Neural cell (in vitro differentiated cells): Measurements from ENCODE around the gene SGK2. TPM values are rescaled to one million over a fixed set of nuclear protein-coding genes. Genes with fewer than 3 reads are reported as not detected.

Experiments used
- H2AFZ ChIP-seq: fragments of 200-600, 300-800 bp; sonication (generic), shearing (Covaris generic); 2 replicates; pipeline ENCODE4 v1.6.0; 2014; ENCODE audit warnings: low read depth, mild to moderate bottlenecking, antibody characterized with exemption, low read length, moderate library complexity
- H3F3A ChIP-seq: fragments of 200-600 bp; shearing (Covaris generic); 2 replicates; pipeline ENCODE4 v1.6.1; 2016; ENCODE audit warnings: mild to moderate bottlenecking, moderate library complexity, mixed read lengths, antibody characterized with exemption, low read length; ENCODE audit not compliant: insufficient read depth, poor library complexity, severe bottlenecking
- H3K27ac ChIP-seq: fragments of 200-600, 300-800 bp; sonication (generic), shearing (Covaris generic); 2 replicates; pipeline ENCODE4 v1.5.1; 2014; ENCODE audit warnings: mild to moderate bottlenecking, low read length, moderate library complexity
- H3K27me3 ChIP-seq: fragments of 300-800, 200-600 bp; sonication (generic), shearing (Covaris generic); 2 replicates; pipeline ENCODE4 v1.6.0; 2014; ENCODE audit warnings: mild to moderate bottlenecking, low read depth, low read length, moderate library complexity; ENCODE audit not compliant: insufficient read depth
- H3K36me3 ChIP-seq: fragments of 300-800, 200-600 bp; sonication (generic), shearing (Covaris generic); 2 replicates; pipeline ENCODE4 v1.5.1; 2014; ENCODE audit warnings: mild to moderate bottlenecking, antibody characterized with exemption, low read length, moderate library complexity; ENCODE audit not compliant: insufficient read depth
- H3K4me2 ChIP-seq: fragments of 300-800, 200-600 bp; sonication (generic), shearing (Covaris generic); 2 replicates; pipeline ENCODE4 v1.6.0; 2014; ENCODE audit warnings: mild to moderate bottlenecking, low read length
- H3K4me3 ChIP-seq: fragments of 300-800, 200-600 bp; sonication (generic), shearing (Covaris generic); 2 replicates; pipeline ENCODE4 v1.5.1; 2014; ENCODE audit warnings: mild to moderate bottlenecking, low read length, moderate library complexity
- H3K79me2 ChIP-seq: fragments of 200-600 bp; shearing (Covaris generic); replicated peaks from 2 replicates; pipeline ENCODE4 v1.6.0; 2014; ENCODE audit warnings: mild to moderate bottlenecking, low read length, moderate library complexity; ENCODE audit not compliant: insufficient read depth
- H3K9ac ChIP-seq: fragments of 300-800, 200-600 bp; sonication (generic), shearing (Covaris generic); 2 replicates; pipeline ENCODE4 v1.6.1; 2016; ENCODE audit warnings: mild to moderate bottlenecking, low read length, mixed read lengths
- H3K9me2 ChIP-seq: fragments of 200-600 bp; shearing (Covaris generic); 2 replicates; pipeline ENCODE4 v1.6.1; 2016; ENCODE audit warnings: mild to moderate bottlenecking, low read length, mixed read lengths; ENCODE audit not compliant: insufficient read depth
- H3K9me3 ChIP-seq: fragments of 200-600, 300-800 bp; sonication (generic), shearing (Covaris generic); 2 replicates; pipeline ENCODE4 v1.6.1; 2016; ENCODE audit warnings: mild to moderate bottlenecking, mixed run types, low read length, moderate library complexity, mixed read lengths
- H4K20me1 ChIP-seq: fragments of 200-600 bp; shearing (Covaris generic); 2 replicates; pipeline ENCODE4 v1.6.1; 2016; ENCODE audit warnings: mild to moderate bottlenecking, mixed run types; ENCODE audit not compliant: insufficient read depth
- EP300 ChIP-seq: fragments of 450-650 bp; conservative IDR thresholded peaks from 2 replicates; pipeline ENCODE4 v1.6.1; 2014; ENCODE audit warnings: antibody characterized with exemption, mild to moderate bottlenecking, moderate library complexity; ENCODE audit not compliant: poor library complexity, severe bottlenecking
- EZH2 ChIP-seq: fragments of 200-600, 300-800 bp; shearing (Covaris generic), sonication (generic); IDR thresholded peaks from 2 replicates; pipeline ENCODE4 v1.6.1; 2014; ENCODE audit warnings: antibody characterized with exemption, low read length, borderline replicate concordance, mild to moderate bottlenecking; ENCODE audit not compliant: insufficient read depth, poor library complexity, severe bottlenecking
- MXI1 ChIP-seq: fragments of 450-650 bp; conservative IDR thresholded peaks from 2 replicates; pipeline ENCODE4 v1.6.1; 2014; ENCODE audit warnings: antibody characterized with exemption, mild to moderate bottlenecking; ENCODE audit not compliant: poor library complexity, severe bottlenecking
- POLR2AphosphoS5 ChIP-seq: IDR thresholded peaks from 2 replicates; pipeline ENCODE4 v1.6.1; 2012
- RAD21 ChIP-seq: fragments of 450-650 bp; conservative IDR thresholded peaks from 2 replicates; pipeline ENCODE4 v1.6.1; 2014; ENCODE audit warnings: antibody characterized with exemption, mild to moderate bottlenecking, moderate library complexity
- SMC3 ChIP-seq: fragments of 450-650 bp; conservative IDR thresholded peaks from 2 replicates; pipeline ENCODE4 v1.6.1; 2014; ENCODE audit warnings: antibody characterized with exemption, mild to moderate bottlenecking, moderate library complexity; ENCODE audit not compliant: poor library complexity
- TAF1 ChIP-seq: IDR thresholded peaks from 2 replicates; pipeline ENCODE4 v1.6.1; 2012; ENCODE audit warnings: low read depth
- polyA plus RNA-seq: library from polyadenylated mRNA; depleted of rRNA; stranded (reverse); fragments of >200 nt; gene quantifications from 2 replicates; pipeline ENCODE4 v1.2.3, GENCODE V29; 2014
- TF ChIP-seq, protein P1 (sequence below): IDR thresholded peaks from 2 replicates; pipeline ENCODE4 v1.6.1; 2012; ENCODE audit warnings: borderline replicate concordance
- TF ChIP-seq, protein P2 (sequence below): fragments of 450-650 bp; IDR thresholded peaks from 2 replicates; pipeline ENCODE4 v1.5.1; 2014; ENCODE audit warnings: antibody characterized with exemption, mild to moderate bottlenecking, moderate library complexity; ENCODE audit not compliant: poor library complexity, severe bottlenecking

Gene SGK2
- polyA plus RNA-seq, 1 donor from 2014 or later = 0.81 TPM

DNA sequence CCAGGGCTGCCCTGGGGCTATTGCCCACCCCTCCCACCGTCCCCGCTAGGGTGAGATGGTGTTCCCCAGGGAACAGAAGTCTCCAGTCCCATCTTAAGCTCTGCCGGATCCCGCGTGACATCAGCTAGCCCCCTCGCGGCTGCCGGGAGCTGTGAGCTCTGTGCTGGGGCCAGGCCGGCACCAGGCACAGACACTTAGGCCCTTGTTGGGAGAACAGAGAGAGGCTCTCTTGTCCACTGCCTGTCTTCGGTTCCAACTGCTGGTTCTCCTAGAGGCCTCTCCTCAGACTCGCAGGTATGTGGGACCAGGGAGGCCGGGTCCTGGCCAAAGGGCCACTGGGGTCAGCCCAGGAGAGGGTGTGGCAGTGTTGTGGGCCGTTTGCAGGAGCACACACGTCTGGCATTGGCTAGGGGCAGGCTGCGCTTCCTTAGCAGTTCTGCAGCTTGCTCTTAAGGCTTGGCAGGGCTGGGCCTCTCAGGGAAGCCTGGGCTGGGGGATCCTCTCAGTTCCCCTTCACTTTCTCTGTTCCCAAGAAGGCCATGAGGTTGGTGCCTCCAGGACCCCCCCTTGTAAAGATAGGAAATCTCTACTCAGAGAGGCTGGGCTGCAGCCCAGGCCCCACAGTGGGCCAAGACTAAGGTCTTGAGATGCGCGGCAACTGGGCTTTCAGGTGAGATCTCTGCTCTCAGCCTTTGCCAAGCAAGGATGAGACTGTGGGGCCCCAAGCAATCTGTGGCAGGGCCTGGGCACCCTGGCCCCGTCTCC is 6.3 kb downstream of the SGK2 start:
- H4K20me1 ChIP-seq = no peaks in the 10 kb centered on the region
- H2AFZ ChIP-seq = no peak overlapping the region
- H3K9me3 ChIP-seq = no peaks in the 10 kb centered on the region
- no peaks in the 10 kb centered on the region for H3K36me3 ChIP-seq
- no peaks in the 10 kb centered on the region for H3K9me2 ChIP-seq
- no peaks in the 10 kb centered on the region for H3F3A ChIP-seq
- H3K4me2 ChIP-seq = no peak overlapping the region
- no peaks in the 10 kb centered on the region for H3K79me2 ChIP-seq
- H3K27me3 ChIP-seq = no peaks in the 10 kb centered on the region
- no peak overlapping the region for H3K4me3 ChIP-seq
- no peak overlapping the region for H3K27ac ChIP-seq
- no peak for TF ChIP-seq TAF1
- no peak for TF ChIP-seq EP300
- no peak for TF ChIP-seq RAD21
- no peak for TF ChIP-seq POLR2AphosphoS5
- TF ChIP-seq MXI1 = no peak
- TF ChIP-seq, protein P1, sequence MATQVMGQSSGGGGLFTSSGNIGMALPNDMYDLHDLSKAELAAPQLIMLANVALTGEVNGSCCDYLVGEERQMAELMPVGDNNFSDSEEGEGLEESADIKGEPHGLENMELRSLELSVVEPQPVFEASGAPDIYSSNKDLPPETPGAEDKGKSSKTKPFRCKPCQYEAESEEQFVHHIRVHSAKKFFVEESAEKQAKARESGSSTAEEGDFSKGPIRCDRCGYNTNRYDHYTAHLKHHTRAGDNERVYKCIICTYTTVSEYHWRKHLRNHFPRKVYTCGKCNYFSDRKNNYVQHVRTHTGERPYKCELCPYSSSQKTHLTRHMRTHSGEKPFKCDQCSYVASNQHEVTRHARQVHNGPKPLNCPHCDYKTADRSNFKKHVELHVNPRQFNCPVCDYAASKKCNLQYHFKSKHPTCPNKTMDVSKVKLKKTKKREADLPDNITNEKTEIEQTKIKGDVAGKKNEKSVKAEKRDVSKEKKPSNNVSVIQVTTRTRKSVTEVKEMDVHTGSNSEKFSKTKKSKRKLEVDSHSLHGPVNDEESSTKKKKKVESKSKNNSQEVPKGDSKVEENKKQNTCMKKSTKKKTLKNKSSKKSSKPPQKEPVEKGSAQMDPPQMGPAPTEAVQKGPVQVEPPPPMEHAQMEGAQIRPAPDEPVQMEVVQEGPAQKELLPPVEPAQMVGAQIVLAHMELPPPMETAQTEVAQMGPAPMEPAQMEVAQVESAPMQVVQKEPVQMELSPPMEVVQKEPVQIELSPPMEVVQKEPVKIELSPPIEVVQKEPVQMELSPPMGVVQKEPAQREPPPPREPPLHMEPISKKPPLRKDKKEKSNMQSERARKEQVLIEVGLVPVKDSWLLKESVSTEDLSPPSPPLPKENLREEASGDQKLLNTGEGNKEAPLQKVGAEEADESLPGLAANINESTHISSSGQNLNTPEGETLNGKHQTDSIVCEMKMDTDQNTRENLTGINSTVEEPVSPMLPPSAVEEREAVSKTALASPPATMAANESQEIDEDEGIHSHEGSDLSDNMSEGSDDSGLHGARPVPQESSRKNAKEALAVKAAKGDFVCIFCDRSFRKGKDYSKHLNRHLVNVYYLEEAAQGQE = no peak
- no peak for TF ChIP-seq EZH2
- no peak for TF ChIP-seq SMC3
- TF ChIP-seq, protein P2, sequence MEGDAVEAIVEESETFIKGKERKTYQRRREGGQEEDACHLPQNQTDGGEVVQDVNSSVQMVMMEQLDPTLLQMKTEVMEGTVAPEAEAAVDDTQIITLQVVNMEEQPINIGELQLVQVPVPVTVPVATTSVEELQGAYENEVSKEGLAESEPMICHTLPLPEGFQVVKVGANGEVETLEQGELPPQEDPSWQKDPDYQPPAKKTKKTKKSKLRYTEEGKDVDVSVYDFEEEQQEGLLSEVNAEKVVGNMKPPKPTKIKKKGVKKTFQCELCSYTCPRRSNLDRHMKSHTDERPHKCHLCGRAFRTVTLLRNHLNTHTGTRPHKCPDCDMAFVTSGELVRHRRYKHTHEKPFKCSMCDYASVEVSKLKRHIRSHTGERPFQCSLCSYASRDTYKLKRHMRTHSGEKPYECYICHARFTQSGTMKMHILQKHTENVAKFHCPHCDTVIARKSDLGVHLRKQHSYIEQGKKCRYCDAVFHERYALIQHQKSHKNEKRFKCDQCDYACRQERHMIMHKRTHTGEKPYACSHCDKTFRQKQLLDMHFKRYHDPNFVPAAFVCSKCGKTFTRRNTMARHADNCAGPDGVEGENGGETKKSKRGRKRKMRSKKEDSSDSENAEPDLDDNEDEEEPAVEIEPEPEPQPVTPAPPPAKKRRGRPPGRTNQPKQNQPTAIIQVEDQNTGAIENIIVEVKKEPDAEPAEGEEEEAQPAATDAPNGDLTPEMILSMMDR = no peak
- H3K9ac ChIP-seq = no peak overlapping the region

DNA sequence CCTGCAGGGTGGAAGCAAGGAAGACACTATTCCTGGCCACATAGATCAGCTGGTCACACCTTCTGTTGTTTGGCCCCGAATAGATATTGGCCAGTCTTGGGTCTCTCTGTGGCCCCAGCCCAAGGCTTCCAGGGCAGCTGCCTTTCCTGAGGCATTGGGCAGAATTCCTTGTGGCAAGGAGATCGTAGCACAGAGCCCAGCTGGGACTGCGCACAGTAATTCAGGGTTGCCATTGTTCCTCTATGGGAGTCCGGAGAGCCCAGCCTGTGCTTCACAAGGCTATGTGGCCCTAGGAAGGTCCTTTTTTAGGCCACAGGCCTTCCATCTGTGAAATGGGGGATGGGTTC is 6.9 kb downstream of the SGK2 start:
- Histone ChIP-seq H3K27ac (no peak overlapping the region), H3K4me3 (no peak overlapping the region), H3F3A (no peaks in the 10 kb centered on the region), H3K9me2 (no peaks in the 10 kb centered on the region), H3K4me2 (no peak overlapping the region), H3K9me3 (no peaks in the 10 kb centered on the region), H4K20me1 (no peaks in the 10 kb centered on the region), H3K36me3 (no peaks in the 10 kb centered on the region), H3K27me3 (no peaks in the 10 kb centered on the region), H2AFZ (no peak overlapping the region), H3K79me2 (no peaks in the 10 kb centered on the region), H3K9ac (no peak overlapping the region)
- TF ChIP-seq, protein P1 = no peak
- no peak for TF ChIP-seq EZH2
- TF ChIP-seq TAF1 = no peak
- no peak for TF ChIP-seq RAD21
- TF ChIP-seq MXI1 = no peak
- TF ChIP-seq EP300 = no peak
- TF ChIP-seq, protein P2 = no peak
- no peak for TF ChIP-seq POLR2AphosphoS5
- TF ChIP-seq SMC3 = no peak
